GM23338 (cell line): ENCODE measurements around the gene OTULINL.

Experiments
- CREB1 ChIP-seq: fragments of 250-450 bp; sonication (Bioruptor Pico); IDR thresholded peaks from 2 replicates; pipeline ENCODE4 v1.5.0; 2020; ENCODE audit warnings: low read depth, mild to moderate bottlenecking, moderate library complexity
- CTCF ChIP-seq, 2 experiments: fragments of 200-600 bp in 1 of 2; sonication (generic) in 1 of 2; conservative IDR thresholded peaks; 2 replicates each; pipeline versions ENCODE4 v1.5.1 to v1.6.1; 2016 to 2017; ENCODE audit warnings: antibody characterized with exemption in 2 of 2, low read depth in 2 of 2, mild to moderate bottlenecking in 2 of 2, moderate library complexity in 1 of 2
- ETS1 ChIP-seq: IDR thresholded peaks from 2 replicates; pipeline ENCODE4 v1.6.1; 2016; ENCODE audit warnings: antibody characterized with exemption
- EZH2 ChIP-seq: fragments of 200-600 bp; sonication (generic); IDR thresholded peaks from one replicate; pipeline ENCODE4 v1.8.0; 2017; ENCODE audit warnings: antibody characterized with exemption, mild to moderate bottlenecking, low read depth; ENCODE audit not compliant: unreplicated experiment
- EZH2phosphoT487 ChIP-seq: fragments of 200-600 bp; sonication (generic); IDR thresholded peaks from one replicate; pipeline ENCODE4 v1.8.1; 2018; ENCODE audit warnings: antibody characterized with exemption; ENCODE audit not compliant: unreplicated experiment
- JUNB ChIP-seq: IDR thresholded peaks from one replicate; pipeline ENCODE4 v1.6.1; 2016; ENCODE audit warnings: antibody characterized with exemption; ENCODE audit not compliant: unreplicated experiment
- NANOG ChIP-seq: IDR thresholded peaks from 2 replicates; pipeline ENCODE4 v1.6.1; 2016; ENCODE audit warnings: antibody characterized with exemption, borderline replicate concordance
- POLR2AphosphoS5 ChIP-seq: IDR thresholded peaks from 2 replicates; pipeline ENCODE4 v1.6.1; 2016; ENCODE audit warnings: antibody characterized with exemption, low read depth
- STAT1 ChIP-seq: IDR thresholded peaks from one replicate; pipeline ENCODE4 v1.6.1; 2016; ENCODE audit warnings: antibody characterized with exemption; ENCODE audit not compliant: unreplicated experiment
- ZNF114 ChIP-seq: fragments of 250-450 bp; sonication (Bioruptor Pico); IDR thresholded peaks from 2 replicates; pipeline ENCODE4 v1.5.0; 2020; ENCODE audit warnings: mild to moderate bottlenecking, moderate library complexity
- ZNF331 ChIP-seq: fragments of 250-450 bp; sonication (Bioruptor Pico); IDR thresholded peaks from 2 replicates; pipeline ENCODE4 v1.5.0; 2020; ENCODE audit warnings: low read depth, mild to moderate bottlenecking, moderate library complexity
- ZNF462 ChIP-seq: fragments of 250-450 bp; sonication (Bioruptor Pico); IDR thresholded peaks from 2 replicates; pipeline ENCODE4 v1.5.0; 2020; ENCODE audit warnings: mild to moderate bottlenecking, moderate library complexity
- TF ChIP-seq, protein P1 (sequence below): IDR thresholded peaks from one replicate; pipeline ENCODE4 v1.6.1; 2018; ENCODE audit warnings: antibody characterized with exemption; ENCODE audit not compliant: unreplicated experiment

GRCh38 chr5:14640765-14641164, 59.2 kb downstream of the OTULINL start:
- TF ChIP-seq POLR2AphosphoS5 (no peak), CTCF (conservative IDR thresholded peaks at IDR 0.05; ENCODE audit: low read depth in 2 of 2) (peak; percentile 33 to 74), EZH2phosphoT487 (no peak), JUNB (no peak), STAT1 (no peak), ZNF331 (CRISPR knock-in tag) (no peak), NANOG (no peak), CREB1 (CRISPR knock-in tag) (no peak), EZH2 (no peak), ZNF114 (no peak), ETS1 (no peak), ZNF462 (CRISPR knock-in tag) (no peak)
- TF ChIP-seq, protein P1, sequence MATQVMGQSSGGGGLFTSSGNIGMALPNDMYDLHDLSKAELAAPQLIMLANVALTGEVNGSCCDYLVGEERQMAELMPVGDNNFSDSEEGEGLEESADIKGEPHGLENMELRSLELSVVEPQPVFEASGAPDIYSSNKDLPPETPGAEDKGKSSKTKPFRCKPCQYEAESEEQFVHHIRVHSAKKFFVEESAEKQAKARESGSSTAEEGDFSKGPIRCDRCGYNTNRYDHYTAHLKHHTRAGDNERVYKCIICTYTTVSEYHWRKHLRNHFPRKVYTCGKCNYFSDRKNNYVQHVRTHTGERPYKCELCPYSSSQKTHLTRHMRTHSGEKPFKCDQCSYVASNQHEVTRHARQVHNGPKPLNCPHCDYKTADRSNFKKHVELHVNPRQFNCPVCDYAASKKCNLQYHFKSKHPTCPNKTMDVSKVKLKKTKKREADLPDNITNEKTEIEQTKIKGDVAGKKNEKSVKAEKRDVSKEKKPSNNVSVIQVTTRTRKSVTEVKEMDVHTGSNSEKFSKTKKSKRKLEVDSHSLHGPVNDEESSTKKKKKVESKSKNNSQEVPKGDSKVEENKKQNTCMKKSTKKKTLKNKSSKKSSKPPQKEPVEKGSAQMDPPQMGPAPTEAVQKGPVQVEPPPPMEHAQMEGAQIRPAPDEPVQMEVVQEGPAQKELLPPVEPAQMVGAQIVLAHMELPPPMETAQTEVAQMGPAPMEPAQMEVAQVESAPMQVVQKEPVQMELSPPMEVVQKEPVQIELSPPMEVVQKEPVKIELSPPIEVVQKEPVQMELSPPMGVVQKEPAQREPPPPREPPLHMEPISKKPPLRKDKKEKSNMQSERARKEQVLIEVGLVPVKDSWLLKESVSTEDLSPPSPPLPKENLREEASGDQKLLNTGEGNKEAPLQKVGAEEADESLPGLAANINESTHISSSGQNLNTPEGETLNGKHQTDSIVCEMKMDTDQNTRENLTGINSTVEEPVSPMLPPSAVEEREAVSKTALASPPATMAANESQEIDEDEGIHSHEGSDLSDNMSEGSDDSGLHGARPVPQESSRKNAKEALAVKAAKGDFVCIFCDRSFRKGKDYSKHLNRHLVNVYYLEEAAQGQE = no peak
